ENCODE measurements around the gene CYB5B.
"Not testable (repeated sequence)": the region's sequence is repeated elsewhere in the genome, so short reads cannot be mapped to it uniquely, and the experiment has no call there.

Gene CYB5B

GRCh38 chr16:69410219-69410990 lies 14.0 kb upstream of the CYB5B start:
- no peak for DNase-seq (ENCODE audit: low spot score)

DNA sequence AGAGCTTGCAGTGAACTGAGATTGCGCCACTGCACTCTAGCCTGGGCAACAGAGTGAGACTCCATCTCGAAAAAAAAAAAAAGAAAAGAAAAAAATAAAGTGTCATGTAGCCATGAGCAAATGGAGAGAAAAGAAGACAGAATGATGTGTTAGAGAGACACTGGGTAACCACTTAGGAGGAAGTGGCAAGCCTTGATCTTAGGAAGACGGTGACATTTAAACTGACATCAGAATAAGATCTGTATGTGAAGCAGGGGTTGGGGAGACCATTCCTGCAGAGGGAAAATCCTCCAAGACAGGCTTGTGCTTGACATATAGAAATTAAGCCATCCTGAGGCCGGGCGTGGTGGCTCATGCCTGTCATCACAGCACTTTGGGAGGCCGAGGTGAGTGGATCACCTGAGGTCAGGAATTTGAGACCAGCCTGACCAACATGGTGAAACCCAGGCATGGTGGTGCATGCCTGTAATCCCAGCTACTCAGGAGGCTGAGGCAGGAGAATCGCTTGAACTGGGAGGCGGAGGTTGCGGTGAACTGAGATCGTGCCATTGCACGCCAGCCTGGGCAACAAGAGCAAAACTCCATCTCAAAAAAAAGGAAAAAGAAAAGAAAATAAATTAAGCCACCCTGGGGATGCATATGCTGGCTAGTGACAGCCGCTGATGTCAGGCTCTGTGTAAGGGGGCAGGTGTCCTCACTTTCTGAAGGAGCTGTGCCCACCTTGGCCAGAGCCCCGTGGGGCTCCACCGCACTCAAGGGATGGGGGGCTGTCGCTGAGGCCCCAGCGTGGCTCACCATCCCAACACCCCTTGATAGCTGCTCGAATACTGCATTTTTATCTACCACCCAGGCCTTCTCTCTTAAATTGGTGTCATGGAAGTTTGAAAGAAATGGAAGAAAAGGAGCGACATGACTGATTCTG lies 13.1 kb upstream of the CYB5B start:
- no peak for DNase-seq (ENCODE audit: low spot score)

GRCh38 chr16:69412287-69412686 lies 12.1 kb upstream of the CYB5B start:
- DNase-seq (ENCODE audit: low spot score) = no peak

GRCh38 chr16:69413045-69413664 lies 11.3 kb upstream of the CYB5B start:
- DNase-seq (ENCODE audit: low spot score) = no peak

DNA sequence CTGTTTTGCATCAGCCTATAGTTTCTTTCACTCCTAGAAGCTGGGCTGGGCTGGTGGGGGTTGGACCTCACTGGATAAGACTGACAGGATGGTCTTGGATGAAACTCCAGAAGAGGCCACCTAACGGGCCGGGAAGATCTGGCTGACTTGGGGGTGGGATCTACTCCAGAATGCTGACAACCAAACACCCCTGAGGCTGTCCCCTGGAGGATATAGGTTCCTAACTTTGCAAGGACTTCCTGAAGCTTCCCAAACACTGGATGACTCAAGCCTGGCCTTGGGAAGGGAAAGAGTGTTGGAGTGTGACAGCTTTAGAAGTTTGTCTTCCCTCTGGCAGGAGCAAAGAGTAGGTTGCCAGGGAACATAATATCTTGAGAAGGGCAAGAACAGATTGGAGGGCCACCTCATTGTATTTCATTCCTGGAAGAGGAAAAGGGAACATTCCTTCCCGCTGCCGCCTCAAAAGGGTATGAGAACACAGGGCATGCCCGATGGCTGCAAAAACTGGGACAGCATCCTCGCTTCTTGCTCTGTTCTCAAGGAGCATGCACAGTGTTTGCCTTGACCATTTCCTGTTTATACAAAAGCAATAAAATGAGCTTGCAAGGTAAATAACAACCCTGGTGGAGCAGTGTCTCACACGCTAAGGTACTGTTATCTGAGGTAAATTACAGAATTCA lies 6.8 kb upstream of the CYB5B start:
- peak; percentile 25 for DNase-seq (ENCODE audit: low spot score)

- no peak for DNase-seq (ENCODE audit: low spot score)
Observed at GRCh38 chr16:69419956-69420355, 4.5 kb upstream of the CYB5B start.

DNA sequence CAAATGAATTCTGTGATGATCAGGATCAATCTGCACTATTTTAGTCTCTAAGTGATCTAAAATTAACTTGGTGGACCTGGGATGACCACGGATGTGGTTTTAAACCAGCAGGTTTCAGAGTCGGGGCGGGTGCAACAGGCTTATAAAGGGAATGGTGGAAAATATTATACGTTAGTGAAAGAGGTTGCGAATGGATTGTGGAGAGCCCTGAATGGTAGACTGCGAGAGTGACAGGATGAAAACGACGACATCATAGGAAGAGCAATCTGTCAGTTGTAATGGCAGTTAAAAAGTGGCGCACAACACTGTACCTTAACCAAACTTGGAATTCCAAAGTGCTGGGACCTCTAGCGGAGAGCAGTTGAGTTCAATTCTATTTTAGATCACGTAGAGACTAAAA lies 1.2 kb upstream of the CYB5B start:
- DNase-seq (ENCODE audit: low spot score) = no peak

GRCh38 chr16:69424935-69425784 lies 741 bp downstream of the CYB5B start:
- DNase-seq (ENCODE audit: low spot score) = no peak

GRCh38 chr16:69428652-69429051 lies 4.2 kb downstream of the CYB5B start:
- DNase-seq (ENCODE audit: low spot score) = no peak

GRCh38 chr16:69429058-69429640 lies 4.7 kb downstream of the CYB5B start:
- DNase-seq (ENCODE audit: low spot score) = not testable (repeated sequence)

DNA sequence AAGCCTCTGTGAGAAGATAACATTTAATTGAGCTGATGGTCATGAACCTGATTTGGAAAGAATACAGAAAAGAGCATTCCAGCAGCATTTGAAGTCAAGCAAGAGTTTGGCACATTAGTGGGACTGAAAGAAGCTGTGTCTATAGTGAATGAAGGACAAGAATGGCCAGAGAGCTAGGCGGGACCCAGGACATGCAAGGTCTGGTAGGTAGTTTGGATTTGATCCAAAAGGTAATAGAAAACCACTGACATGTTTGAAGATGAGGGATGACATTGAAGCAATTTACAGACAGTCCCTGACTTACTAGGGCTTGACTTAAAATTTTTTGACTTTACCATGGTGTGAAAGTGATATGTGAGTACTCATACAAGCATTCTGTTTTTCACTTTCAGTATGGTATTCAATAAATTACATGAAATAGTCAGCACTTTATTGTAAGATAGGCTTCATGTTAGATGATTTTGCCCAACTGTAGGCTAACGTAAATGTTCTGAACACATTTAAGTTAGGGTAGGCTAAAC lies 7.6 kb downstream of the CYB5B start:
- no peak for DNase-seq (ENCODE audit: low spot score)

GRCh38 chr16:69434066-69434465 lies 9.6 kb downstream of the CYB5B start:
- DNase-seq (ENCODE audit: low spot score) = no peak

- no peak for DNase-seq (ENCODE audit: low spot score)
Observed at GRCh38 chr16:69435977-69436820, 11.8 kb downstream of the CYB5B start.

- no peak for DNase-seq (ENCODE audit: low spot score)
Observed at GRCh38 chr16:69436896-69437295, 12.5 kb downstream of the CYB5B start.

GRCh38 chr16:69438465-69438864 lies 14.0 kb downstream of the CYB5B start:
- no peak for DNase-seq (ENCODE audit: low spot score)

GRCh38 chr16:69440250-69440649 lies 15.8 kb downstream of the CYB5B start:
- no peak for DNase-seq (ENCODE audit: low spot score)

DNA sequence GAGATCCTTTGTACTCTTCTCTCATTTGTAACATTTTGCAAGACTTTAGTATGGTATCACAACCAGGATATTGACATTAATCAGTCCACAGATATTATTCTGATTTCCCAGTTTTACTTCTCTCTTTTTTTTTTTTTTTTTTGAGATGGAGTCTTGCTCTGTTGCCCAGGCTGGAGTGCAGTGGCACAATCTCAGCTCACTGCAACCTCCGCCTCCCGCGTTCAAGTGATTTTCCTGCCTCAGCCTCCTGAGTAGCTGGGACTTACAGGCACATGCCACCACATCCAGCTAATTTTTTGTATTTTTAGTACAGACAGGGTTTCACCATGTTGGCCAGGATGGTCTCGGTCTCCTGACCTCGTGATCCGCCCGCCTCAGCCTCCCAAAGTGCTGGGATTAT lies 16.6 kb downstream of the CYB5B start:
- not testable (repeated sequence) for DNase-seq (ENCODE audit: low spot score)

DNA sequence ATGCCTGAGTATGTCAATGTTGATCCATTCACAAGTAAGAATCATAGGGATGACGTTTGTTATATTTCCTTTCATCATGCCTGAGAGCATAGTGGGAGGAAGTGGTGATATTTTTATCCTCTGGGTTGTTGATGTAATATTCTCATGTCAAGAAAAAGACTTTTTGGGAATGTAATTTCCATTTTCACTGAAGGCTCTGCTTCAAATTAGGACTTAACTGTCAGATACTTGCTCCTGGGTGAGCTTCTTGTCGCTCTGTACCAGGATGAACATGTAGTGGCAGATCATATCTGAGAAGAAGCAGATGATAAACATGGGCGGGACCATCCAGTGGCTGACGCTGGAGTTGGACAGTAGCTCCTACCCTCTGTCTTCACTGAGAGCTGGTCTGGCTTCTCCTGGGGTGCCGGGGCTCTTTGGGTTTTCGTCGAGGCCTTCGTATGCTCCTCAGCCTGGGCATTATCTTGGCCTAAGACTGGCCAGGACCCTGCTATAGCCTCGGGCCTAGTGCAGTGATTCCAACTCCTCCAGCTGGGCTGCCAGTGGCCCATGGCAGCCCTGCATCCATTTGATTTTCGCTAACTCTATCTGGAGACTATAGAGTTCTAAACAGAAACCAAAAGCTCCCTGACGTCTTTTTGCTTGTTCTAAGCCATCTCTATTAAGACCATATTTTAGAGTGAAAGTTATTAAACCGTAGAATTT lies 19.7 kb downstream of the CYB5B start:
- DNase-seq (ENCODE audit: low spot score) = no peak

Data from cerebellar cortex (tissue), 1 donor.